Measurements from ENCODE around the gene LUZP1. TPM values are rescaled to one million over a fixed set of nuclear protein-coding genes. Genes with fewer than 3 reads are reported as not detected.
A peak's percentile ranks its signal among the peaks of the same experiment; 100 is the strongest.

The LUZP1 gene
- total RNA-seq, 1 experiment from 2014 or later, result 22.4 TPM

DNA sequence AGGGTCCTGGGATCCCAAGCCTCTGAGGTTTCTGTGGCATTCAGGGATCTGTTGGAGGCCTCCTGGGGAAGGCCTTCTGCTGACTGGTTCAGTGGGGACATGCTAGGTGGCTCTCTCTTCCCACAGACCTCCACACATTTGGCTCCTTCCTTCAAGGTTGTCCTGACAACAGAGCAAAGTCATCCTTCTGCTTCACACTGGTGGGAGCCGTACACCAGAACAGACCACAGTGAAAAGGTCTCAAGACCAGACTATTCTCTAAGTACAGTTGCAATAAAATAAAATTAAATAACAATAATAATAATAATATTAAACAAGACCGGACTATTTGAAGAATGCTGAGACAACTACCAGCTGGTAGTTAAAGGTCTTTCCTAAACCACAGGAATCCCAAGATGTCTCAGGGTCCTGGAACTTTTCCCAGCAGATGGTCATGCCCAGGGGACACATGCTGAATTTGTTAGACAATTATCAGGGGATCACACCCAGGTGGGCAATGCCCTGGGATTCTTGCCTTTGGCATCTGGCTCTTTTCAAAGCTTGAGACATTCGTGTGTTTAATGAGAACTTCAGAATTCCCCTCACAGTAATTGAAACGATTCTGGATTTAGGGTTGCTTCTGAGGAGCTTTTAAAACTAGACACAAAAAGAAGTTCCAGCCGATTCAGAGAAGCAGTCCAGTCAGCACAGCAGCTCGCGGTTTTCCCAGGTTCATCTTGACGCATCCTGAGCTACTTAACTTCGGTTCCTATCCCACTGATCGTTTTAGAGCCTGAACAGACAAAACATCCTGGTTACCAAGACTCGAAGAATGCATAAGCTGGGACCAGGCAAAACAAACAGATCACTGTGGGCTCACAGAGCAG lies 25.7 kb upstream of the LUZP1 start:
- Histone ChIP-seq H3K9me2 (ENCODE audit: insufficient read depth) (no peaks in the 10 kb centered on the region), H3K4me3 (replicated peaks in 1 of 2; ENCODE audit: low read depth in 1 of 2, low read length in 2 of 2) (no peak overlapping the region), H3K9ac (ENCODE audit: low read length) (peak overlapping the region; percentile 7; the same call in 1 of the 2 replicates), H3K9me3 (ENCODE audit: control insufficient read depth in 1 of 2, insufficient read depth in 1 of 2, low read depth in 1 of 2, low read length in 2 of 2) (no peaks in the 10 kb centered on the region), H3K27ac (ENCODE audit: low read depth, low read length) (no peak overlapping the region), H2AFZ (ENCODE audit: low read depth, low read length, poor library complexity, severe bottlenecking) (no peak overlapping the region), H3K36me3 (ENCODE audit: control insufficient read depth in 1 of 2, insufficient read depth in 2 of 2, low read length in 2 of 2) (0 out of 4 replicates have a peak, but pooled peaks cover 0 to 7% of the 10 kb centered on the region in 2 experiments), H3K4me1 (ENCODE audit: control insufficient read depth in 1 of 2, insufficient read depth in 2 of 2, low read length in 2 of 2) (peaks cover 26 to 60% of the 10 kb centered on the region in 2 experiments), H4K20me1 (ENCODE audit: insufficient read depth) (no peaks in the 10 kb centered on the region), H3K79me2 (ENCODE audit: insufficient read depth, low read length) (no peaks in the 10 kb centered on the region), H3K4me2 (ENCODE audit: low read length) (peak overlapping the region; percentile 22; the same call in 1 of the 2 replicates), H3K27me3 (ENCODE audit: insufficient read depth, low read length) (no peaks in the 10 kb centered on the region)
- DNase-seq (ENCODE audit: low read depth, low spot score) (no peak), ATAC-seq (no peak)
- CTCF ChIA-PET, result interaction anchor here (4.0 kb wide), 1 partner anchor 9 kb away, joined by 28 read pairs; no protein-coding TSS in a partner anchor
- RAD21 ChIA-PET (ENCODE audit: low non-redundant PET in 1 of 2, low total read pairs in 2 of 2, uncharacterized antibody in 2 of 2, unreplicated experiment in 2 of 2), result no interaction called here
- POLR2A ChIA-PET, result no interaction called here
- TF ChIP-seq, protein P1, sequence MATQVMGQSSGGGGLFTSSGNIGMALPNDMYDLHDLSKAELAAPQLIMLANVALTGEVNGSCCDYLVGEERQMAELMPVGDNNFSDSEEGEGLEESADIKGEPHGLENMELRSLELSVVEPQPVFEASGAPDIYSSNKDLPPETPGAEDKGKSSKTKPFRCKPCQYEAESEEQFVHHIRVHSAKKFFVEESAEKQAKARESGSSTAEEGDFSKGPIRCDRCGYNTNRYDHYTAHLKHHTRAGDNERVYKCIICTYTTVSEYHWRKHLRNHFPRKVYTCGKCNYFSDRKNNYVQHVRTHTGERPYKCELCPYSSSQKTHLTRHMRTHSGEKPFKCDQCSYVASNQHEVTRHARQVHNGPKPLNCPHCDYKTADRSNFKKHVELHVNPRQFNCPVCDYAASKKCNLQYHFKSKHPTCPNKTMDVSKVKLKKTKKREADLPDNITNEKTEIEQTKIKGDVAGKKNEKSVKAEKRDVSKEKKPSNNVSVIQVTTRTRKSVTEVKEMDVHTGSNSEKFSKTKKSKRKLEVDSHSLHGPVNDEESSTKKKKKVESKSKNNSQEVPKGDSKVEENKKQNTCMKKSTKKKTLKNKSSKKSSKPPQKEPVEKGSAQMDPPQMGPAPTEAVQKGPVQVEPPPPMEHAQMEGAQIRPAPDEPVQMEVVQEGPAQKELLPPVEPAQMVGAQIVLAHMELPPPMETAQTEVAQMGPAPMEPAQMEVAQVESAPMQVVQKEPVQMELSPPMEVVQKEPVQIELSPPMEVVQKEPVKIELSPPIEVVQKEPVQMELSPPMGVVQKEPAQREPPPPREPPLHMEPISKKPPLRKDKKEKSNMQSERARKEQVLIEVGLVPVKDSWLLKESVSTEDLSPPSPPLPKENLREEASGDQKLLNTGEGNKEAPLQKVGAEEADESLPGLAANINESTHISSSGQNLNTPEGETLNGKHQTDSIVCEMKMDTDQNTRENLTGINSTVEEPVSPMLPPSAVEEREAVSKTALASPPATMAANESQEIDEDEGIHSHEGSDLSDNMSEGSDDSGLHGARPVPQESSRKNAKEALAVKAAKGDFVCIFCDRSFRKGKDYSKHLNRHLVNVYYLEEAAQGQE (IDR thresholded peaks at IDR 0.05; ENCODE audit: low read depth), result no peak
- TF ChIP-seq SIN3A (IDR thresholded peaks at IDR 0.05; ENCODE audit: low read depth), result no peak
- no peak for TF ChIP-seq ELF1 (IDR thresholded peaks at IDR 0.05; ENCODE audit: borderline replicate concordance, low read depth)
- TF ChIP-seq, protein P2, sequence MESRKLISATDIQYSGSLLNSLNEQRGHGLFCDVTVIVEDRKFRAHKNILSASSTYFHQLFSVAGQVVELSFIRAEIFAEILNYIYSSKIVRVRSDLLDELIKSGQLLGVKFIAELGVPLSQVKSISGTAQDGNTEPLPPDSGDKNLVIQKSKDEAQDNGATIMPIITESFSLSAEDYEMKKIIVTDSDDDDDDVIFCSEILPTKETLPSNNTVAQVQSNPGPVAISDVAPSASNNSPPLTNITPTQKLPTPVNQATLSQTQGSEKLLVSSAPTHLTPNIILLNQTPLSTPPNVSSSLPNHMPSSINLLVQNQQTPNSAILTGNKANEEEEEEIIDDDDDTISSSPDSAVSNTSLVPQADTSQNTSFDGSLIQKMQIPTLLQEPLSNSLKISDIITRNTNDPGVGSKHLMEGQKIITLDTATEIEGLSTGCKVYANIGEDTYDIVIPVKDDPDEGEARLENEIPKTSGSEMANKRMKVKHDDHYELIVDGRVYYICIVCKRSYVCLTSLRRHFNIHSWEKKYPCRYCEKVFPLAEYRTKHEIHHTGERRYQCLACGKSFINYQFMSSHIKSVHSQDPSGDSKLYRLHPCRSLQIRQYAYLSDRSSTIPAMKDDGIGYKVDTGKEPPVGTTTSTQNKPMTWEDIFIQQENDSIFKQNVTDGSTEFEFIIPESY (IDR thresholded peaks at IDR 0.05; ENCODE audit: extremely low read depth, insufficient replicate concordance, low read length), result no peak
- no peak for TF ChIP-seq CEBPB (IDR thresholded peaks at IDR 0.05; ENCODE audit: low read depth)
- TF ChIP-seq, protein P3, sequence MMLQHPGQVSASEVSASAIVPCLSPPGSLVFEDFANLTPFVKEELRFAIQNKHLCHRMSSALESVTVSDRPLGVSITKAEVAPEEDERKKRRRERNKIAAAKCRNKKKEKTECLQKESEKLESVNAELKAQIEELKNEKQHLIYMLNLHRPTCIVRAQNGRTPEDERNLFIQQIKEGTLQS (IDR thresholded peaks at IDR 0.05), result no peak
- TF ChIP-seq EZH2 (IDR thresholded peaks at IDR 0.05), result no peak
- TF ChIP-seq JUND (IDR thresholded peaks at IDR 0.05), result no peak
- TF ChIP-seq POLR2AphosphoS5 (IDR thresholded peaks at IDR 0.05; ENCODE audit: low read depth, low read length), result no peak
- no peak for TF ChIP-seq CTCF (IDR thresholded peaks at IDR 0.05 in 2 of 3, conservative IDR thresholded peaks at IDR 0.05 in 1 of 3; ENCODE audit: borderline replicate concordance in 1 of 3, insufficient read depth in 1 of 3, low read depth in 2 of 3, low read length in 2 of 3)
- TF ChIP-seq EGR1 (IDR thresholded peaks at IDR 0.05; ENCODE audit: low read depth), result no peak
- intact Hi-C loops (cut with micrococcal nuclease), result no loop called here
- no TSS peak for BruUV-seq (replicated peaks)
